Caco-2 (cell line): ENCODE results near the gene XIST. TPM values are rescaled to one million over a fixed set of nuclear protein-coding genes. Genes with fewer than 3 reads are reported as not detected.

Source experiments
- BruUV-seq: library from RNA; stranded (reverse); fragments of 400-500 nt; replicated peaks from 2 replicates; lab custom pipeline; 2021; lab: Mats Ljungman, UMichigan
- CTCF ChIA-PET: fragments of 300-600 bp; sonication (Branson Sonifier 250); formaldehyde crosslinking; loops from one replicate; lab custom pipeline; 2022; ENCODE audit warnings: antibody characterized with exemption; lab: Charles Lee
- POLR2A ChIA-PET: fragments of 300-600 bp; sonication (Branson Sonifier 250); formaldehyde crosslinking; loops from one replicate; lab custom pipeline; 2022; ENCODE audit warnings: antibody characterized with exemption; lab: Charles Lee
- DNase-seq, 2 experiments: peaks; one replicate each; pipeline versions ENCODE4 v3.0.0 to v3.0.0-alpha.2; 2020 to 2022
- H3K27me3 ChIP-seq: replicated peaks from 2 replicates; pipeline ENCODE4 v1.6.0; 2011; ENCODE audit warnings: low read length; ENCODE audit not compliant: control insufficient read depth, insufficient read depth
- H3K36me3 ChIP-seq: 2 replicates; pipeline ENCODE4 v1.5.1; 2011; ENCODE audit warnings: low read length; ENCODE audit not compliant: control insufficient read depth, insufficient read depth
- H3K4me1 ChIP-seq: fragments of 250-450 bp; sonication (Bioruptor Pico); 2 replicates; pipeline ENCODE4 v1.5.1; 2020; ENCODE audit warnings: mild to moderate bottlenecking
- H3K4me3 ChIP-seq: 2 replicates; pipeline ENCODE4 v1.5.1; 2011; ENCODE audit warnings: low read depth, mild to moderate bottlenecking, control low read depth, low read length
- H3K9me3 ChIP-seq: fragments of 250-450 bp; sonication (Bioruptor Pico); 2 replicates; pipeline ENCODE4 v1.5.1; 2020; ENCODE audit warnings: mild to moderate bottlenecking, moderate library complexity
- H3K27ac Mint-ChIP-seq: one replicate; pipeline ENCODE4 v1.8.0; 2022; ENCODE audit warnings: mixed read lengths; ENCODE audit not compliant: unreplicated experiment
- H3K27me3 Mint-ChIP-seq: one replicate; pipeline ENCODE4 v1.8.0; 2022; ENCODE audit warnings: mixed read lengths; ENCODE audit not compliant: insufficient read depth, unreplicated experiment
- H3K36me3 Mint-ChIP-seq: one replicate; pipeline ENCODE4 v1.8.0; 2022; ENCODE audit warnings: mild to moderate bottlenecking, mixed read lengths; ENCODE audit not compliant: insufficient read depth, unreplicated experiment
- H3K4me1 Mint-ChIP-seq: one replicate; pipeline ENCODE4 v1.8.0; 2022; ENCODE audit warnings: low read depth, mixed read lengths; ENCODE audit not compliant: unreplicated experiment
- H3K4me3 Mint-ChIP-seq: one replicate; pipeline ENCODE4 v1.8.0; 2022; ENCODE audit warnings: mild to moderate bottlenecking, moderate library complexity, mixed read lengths; ENCODE audit not compliant: unreplicated experiment
- H3K9me3 Mint-ChIP-seq: one replicate; pipeline ENCODE4 v1.8.0; 2022; ENCODE audit warnings: mixed read lengths; ENCODE audit not compliant: unreplicated experiment
- CTCF ChIP-seq, 2 experiments: fragments of 200-600 bp in 1 of 2; IDR thresholded peaks; 1 replicate in 1 of 2; 2 replicates in 1 of 2; pipeline versions ENCODE4 v1.5.1 to v1.8.0; 2011 to 2022; ENCODE audit warnings: antibody characterized with exemption in 1 of 2, control low read depth in 1 of 2, inconsistent platforms in 1 of 2, low read depth in 1 of 2, low read length in 1 of 2, mild to moderate bottlenecking in 1 of 2, moderate library complexity in 1 of 2; ENCODE audit not compliant: insufficient read depth in 1 of 2, severe bottlenecking in 1 of 2, unreplicated experiment in 1 of 2
- intact Hi-C: fragments of 100-400 bp; cut with micrococcal nuclease; formaldehyde crosslinking; loops from one replicate; pipeline ENCODE4 v1.10.0; 2022; ENCODE audit not compliant: unreplicated experiment
- total RNA-seq: library from RNA; stranded (reverse); gene quantifications from 2 replicates; pipeline ENCODE4 v1.2.3, GENCODE V29; 2022

XIST gene
- total RNA-seq, 1 experiment from 2014 or later = 0.18 TPM

GRCh38 chrX:73826996-73827395 lies 25.5 kb downstream of the XIST start:
- no peaks in the 10 kb centered on the region for H3K9me3 ChIP-seq
- H3K9me3 Mint-ChIP-seq = no peaks in the 10 kb centered on the region
- no TSS peak for BruUV-seq
- ChIA-PET POLR2A (no interaction called here), CTCF (no interaction called here)
- intact Hi-C loops = no loop called here
- H3K4me3 ChIP-seq = no peak overlapping the region
- DNase-seq = no peak
- no peak for TF ChIP-seq CTCF (IDR thresholded peaks at IDR 0.05; ENCODE audit: insufficient read depth in 1 of 2, low read depth in 1 of 2, low read length in 1 of 2, severe bottlenecking in 1 of 2, unreplicated experiment in 1 of 2)
- H3K27me3 ChIP-seq = no peaks in the 10 kb centered on the region
- no peaks in the 10 kb centered on the region for H3K4me1 Mint-ChIP-seq
- H3K36me3 ChIP-seq = no peaks in the 10 kb centered on the region
- H3K4me3 Mint-ChIP-seq = no peak overlapping the region
- peaks cover 6% of the 10 kb centered on the region for H3K27me3 Mint-ChIP-seq
- no peak overlapping the region for H3K27ac Mint-ChIP-seq
- no peaks in the 10 kb centered on the region for H3K36me3 Mint-ChIP-seq
- H3K4me1 ChIP-seq = no peaks in the 10 kb centered on the region

- no TSS peak for BruUV-seq
- no peaks in the 10 kb centered on the region for H3K4me1 Mint-ChIP-seq
- TF ChIP-seq CTCF (IDR thresholded peaks at IDR 0.05; ENCODE audit: insufficient read depth in 1 of 2, low read depth in 1 of 2, low read length in 1 of 2, severe bottlenecking in 1 of 2, unreplicated experiment in 1 of 2) = no peak
- no peaks in the 10 kb centered on the region for H3K9me3 ChIP-seq
- ChIA-PET POLR2A (no interaction called here), CTCF (no interaction called here)
- peaks cover 4% of the 10 kb centered on the region for H3K27me3 Mint-ChIP-seq
- no peak for DNase-seq
- H3K27me3 ChIP-seq = no peaks in the 10 kb centered on the region
- H3K4me1 ChIP-seq = no peaks in the 10 kb centered on the region
- H3K36me3 Mint-ChIP-seq = no peaks in the 10 kb centered on the region
- no peaks in the 10 kb centered on the region for H3K36me3 ChIP-seq
- H3K9me3 Mint-ChIP-seq = no peaks in the 10 kb centered on the region
- no peak overlapping the region for H3K4me3 ChIP-seq
- intact Hi-C loops = no loop called here
- H3K4me3 Mint-ChIP-seq = no peak overlapping the region
- no peak overlapping the region for H3K27ac Mint-ChIP-seq
Observed at GRCh38 chrX:73825569-73825968, 26.9 kb downstream of the XIST start.

DNA sequence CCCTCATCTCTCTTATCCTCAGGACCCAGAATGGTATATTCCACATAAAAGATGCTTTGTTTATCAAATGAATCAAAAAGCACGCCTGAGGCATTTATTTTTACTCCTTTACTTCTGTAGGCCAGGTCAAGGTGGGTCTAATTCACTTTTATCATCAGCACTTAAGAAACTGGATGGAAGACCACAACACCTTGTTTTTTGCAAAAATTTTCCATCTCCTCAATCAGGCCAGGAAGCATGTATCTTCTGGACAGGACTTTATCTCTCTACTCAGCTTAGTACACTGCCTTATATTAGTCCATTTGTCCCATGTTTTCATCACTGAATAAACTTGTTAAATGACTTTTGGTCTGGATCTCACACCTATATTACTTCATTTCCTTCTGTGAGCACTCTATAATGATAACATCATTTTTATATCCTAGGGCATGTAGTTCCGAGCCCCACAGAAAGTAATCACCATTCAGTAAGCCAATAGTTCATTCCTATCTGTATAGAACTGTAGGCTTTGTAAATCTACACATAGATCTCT lies 29.0 kb downstream of the XIST start:
- CTCF ChIA-PET = no interaction called here
- no peaks in the 10 kb centered on the region for H3K9me3 Mint-ChIP-seq
- H3K4me3 ChIP-seq = no peak overlapping the region
- no TSS peak for BruUV-seq
- intact Hi-C loops = no loop called here
- no peak overlapping the region for H3K4me3 Mint-ChIP-seq
- H3K27me3 ChIP-seq = no peaks in the 10 kb centered on the region
- H3K4me1 Mint-ChIP-seq = no peaks in the 10 kb centered on the region
- no peaks in the 10 kb centered on the region for H3K4me1 ChIP-seq
- DNase-seq = no peak
- TF ChIP-seq CTCF (IDR thresholded peaks at IDR 0.05; ENCODE audit: insufficient read depth in 1 of 2, low read depth in 1 of 2, low read length in 1 of 2, severe bottlenecking in 1 of 2, unreplicated experiment in 1 of 2) = no peak
- no peaks in the 10 kb centered on the region for H3K36me3 ChIP-seq
- no peak overlapping the region for H3K27ac Mint-ChIP-seq
- no peaks in the 10 kb centered on the region for H3K9me3 ChIP-seq
- H3K36me3 Mint-ChIP-seq = no peaks in the 10 kb centered on the region
- POLR2A ChIA-PET = no interaction called here
- H3K27me3 Mint-ChIP-seq = peaks cover 4% of the 10 kb centered on the region
